SH-SY5Y (cell line): Measurements from ENCODE around the gene SLC39A10.

ENCODE experiments used
- GATA2 ChIP-seq: IDR thresholded peaks from 2 replicates; pipeline ENCODE4 v1.6.1; 2011; ENCODE audit warnings: mild to moderate bottlenecking, low read depth, low read length
- GATA3 ChIP-seq: IDR thresholded peaks from 2 replicates; pipeline ENCODE4 v1.6.1; 2011; ENCODE audit warnings: low read depth, mild to moderate bottlenecking, low read length, moderate library complexity

DNA sequence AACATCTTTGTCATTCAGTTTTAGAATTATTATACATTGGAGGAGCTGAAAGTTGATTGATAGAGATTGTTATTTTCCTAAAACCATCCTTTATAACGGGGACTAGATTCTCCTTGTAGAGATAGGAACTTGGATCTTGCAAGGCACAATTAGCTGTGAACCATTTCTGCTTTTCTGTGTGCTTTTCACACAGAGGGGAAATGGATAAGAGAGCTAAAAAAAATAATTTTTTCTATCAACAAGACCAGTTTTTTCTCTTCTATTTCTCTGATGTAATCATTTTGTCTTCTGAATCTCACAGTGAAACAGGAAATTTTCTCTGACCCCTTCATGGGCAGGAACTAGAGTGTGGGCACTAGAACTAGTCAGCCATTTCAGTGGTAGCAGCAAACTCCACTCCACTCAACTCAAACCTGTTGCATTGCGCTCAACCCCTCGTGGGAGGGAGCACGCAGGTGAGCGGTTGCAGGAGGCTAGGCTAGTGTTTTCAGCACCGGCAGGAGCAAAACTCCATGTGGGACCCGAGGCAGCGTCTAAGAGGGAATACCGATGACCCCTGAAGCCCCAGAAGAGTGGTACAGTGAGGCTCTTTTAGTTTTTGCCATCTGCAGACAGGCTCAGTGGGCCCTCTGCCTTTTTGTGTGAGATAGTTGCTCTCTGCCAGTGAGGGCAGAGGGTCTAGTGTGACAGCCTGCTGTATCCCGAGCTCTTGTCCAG is 24.0 kb upstream of the SLC39A10 start:
- no peak for TF ChIP-seq GATA2
- TF ChIP-seq GATA3: no peak
